Skin epidermis (tissue), 12 donors: ENCODE measurements around the gene SPNS2.

Experiments
- H3K27ac ChIP-seq, 21 experiments: fragments of 200-600 bp; sonication (generic) in 11 of 21; one replicate each; pipeline ENCODE4 v1.5.0; 2020; ENCODE audit warnings: mild to moderate bottlenecking in 3 of 21, inconsistent platforms in 2 of 21, moderate library complexity in 2 of 21
- H3K4me3 ChIP-seq, 7 experiments: fragments of 200-600 bp; sonication (generic) in 2 of 7; one replicate each; pipeline ENCODE4 v1.5.0; 2020; ENCODE audit warnings: inconsistent platforms in 2 of 7, mild to moderate bottlenecking in 2 of 7, moderate library complexity in 1 of 7

Gene SPNS2

DNA sequence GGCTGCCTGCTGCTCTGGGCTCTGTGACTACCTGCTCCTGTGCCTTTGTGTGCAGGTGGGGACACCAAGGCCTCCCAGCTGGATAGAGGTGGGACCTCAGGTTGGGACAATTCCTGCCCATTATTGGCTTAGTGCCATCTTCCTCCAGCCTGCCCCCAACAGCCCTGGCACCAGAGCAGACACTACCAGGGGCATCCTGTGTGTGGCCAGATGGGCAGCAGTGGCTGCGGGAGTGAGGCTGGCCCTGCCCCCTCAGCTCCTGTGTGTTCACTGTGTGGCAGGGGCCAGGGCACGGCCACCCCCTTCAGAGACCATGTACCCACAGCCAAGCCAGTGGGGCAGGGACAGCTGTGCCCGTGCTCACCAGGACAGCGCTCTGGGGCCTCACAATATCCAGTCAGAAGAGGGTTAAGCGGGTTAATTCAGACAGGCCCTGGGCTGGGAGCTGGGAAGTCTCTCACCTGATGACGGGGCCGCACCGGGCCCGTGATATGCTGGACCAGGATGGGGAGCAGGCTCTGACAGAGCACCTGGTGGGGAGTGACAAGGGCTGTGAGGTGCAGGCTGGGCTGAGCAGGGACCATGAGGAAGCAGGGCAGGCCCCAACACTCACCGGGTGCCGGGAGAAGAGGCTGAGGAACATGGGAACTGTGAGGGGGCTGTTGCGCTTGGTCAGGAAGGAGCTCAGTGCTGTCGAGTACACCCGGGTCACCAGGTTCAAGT lies 43.5 kb downstream of the SPNS2 start:
- Histone ChIP-seq H3K27ac (peak overlapping the region in 4 of 21 experiments; percentile 13 to 32 (median 19)), H3K4me3 (no peak overlapping the region)

DNA sequence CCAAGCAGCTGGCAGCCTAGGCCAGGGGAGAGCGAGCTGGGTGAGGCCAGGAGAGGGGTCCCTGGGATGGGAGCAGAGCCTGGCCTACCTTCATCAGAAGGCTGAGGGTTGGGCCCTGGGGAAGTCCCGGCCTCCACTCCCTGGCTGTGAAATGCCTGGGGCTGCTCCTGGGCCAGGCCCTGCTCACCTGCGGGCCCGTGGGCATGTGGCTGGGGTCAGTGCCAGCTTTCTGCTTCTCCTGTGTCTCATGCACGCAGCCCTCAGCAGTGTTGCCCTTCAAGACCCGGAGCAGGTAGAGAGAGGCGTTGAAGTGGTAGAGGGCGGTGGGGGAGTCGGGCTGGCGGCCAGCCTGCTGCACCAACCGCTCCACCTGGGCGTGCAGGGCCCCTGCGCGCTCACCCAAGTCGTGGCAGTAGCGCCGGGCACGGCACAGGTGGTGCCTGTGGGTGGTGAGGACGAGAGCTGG lies 44.1 kb downstream of the SPNS2 start:
- H3K27ac ChIP-seq, result no peak overlapping the region
- no peak overlapping the region for H3K4me3 ChIP-seq

DNA sequence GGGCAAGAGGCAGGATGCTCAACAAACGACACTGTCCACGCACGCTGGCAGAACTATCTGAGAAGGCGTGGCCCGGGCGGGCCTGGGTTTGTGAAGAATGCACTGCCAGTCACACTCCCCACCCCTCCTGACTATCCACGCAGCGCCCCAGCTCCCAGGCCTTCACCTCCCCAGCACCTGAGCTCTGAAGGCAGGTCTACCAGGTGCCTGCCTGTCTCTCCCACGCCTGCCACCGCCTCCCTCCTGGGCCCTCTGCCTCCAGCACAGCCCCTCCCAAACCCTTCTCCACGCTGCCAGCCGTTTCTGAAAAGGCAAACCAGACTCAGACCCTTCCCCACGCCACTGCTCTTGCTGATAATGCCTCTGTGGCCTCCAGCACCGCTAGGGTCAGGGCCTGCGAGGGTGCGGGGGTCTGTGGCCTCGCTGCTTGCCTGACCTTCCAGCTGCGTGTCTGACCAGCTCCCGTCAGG lies 44.9 kb downstream of the SPNS2 start:
- no peak overlapping the region for H3K4me3 ChIP-seq

DNA sequence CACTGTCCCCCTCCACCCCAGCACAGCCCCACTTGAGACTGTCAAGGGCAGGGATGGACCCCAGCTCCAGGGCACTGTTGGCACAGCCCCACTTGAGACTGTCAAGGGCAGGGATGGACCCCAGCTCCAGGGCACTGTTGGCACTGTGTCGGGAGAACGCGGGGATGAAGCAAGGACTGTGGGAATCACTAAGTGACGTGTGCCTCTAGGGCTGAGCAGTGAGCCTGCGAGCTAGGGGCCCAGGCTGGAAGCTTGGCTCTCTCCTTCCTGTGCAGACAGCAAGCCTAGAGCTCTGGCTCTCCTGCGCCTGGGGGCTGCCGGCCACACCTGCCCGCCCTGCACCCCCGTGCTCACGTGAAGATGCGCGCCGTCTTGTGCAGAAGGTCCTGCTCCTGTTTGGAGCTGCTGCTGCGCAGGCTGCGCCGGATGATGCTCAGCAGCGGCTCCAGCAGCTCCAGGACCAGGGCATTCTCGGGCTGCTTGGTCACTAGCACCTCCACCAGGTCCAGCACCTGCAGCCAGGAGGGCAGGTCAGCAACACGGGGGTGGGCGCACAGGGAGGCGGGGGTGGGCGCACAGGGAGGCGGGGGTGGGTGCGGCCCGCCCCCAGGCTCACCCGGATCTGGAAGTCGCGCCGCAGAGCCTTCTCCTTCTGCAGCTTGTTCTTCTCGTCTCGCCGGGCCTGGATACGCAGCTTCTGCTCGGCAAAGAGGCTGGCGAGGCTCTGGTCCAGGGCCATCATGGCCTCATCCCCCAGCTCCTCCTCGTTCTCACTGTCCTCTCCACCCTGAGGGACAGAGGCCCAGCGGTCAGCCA lies 45.7 kb downstream of the SPNS2 start:
- H3K27ac ChIP-seq, result no peak overlapping the region
- no peak overlapping the region for H3K4me3 ChIP-seq

More for the DNA sequence above, 44.9 kb downstream of the SPNS2 start:
- H3K27ac ChIP-seq, result no peak overlapping the region

DNA sequence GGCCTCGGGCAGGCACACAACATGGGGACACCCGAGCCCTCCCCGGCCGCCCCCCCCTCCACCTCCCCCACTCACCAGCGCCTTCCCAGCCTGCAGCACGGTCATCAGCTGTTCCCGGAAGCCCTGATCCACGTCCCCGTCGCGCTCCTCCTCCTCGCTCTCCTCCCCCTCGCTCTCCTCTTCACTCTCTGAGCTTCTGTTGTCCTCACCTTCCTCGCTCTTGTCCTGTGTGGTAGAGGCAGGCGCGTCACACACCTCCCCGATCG lies 46.2 kb downstream of the SPNS2 start:
- no peak overlapping the region for H3K27ac ChIP-seq
- H3K4me3 ChIP-seq, result no peak overlapping the region

DNA sequence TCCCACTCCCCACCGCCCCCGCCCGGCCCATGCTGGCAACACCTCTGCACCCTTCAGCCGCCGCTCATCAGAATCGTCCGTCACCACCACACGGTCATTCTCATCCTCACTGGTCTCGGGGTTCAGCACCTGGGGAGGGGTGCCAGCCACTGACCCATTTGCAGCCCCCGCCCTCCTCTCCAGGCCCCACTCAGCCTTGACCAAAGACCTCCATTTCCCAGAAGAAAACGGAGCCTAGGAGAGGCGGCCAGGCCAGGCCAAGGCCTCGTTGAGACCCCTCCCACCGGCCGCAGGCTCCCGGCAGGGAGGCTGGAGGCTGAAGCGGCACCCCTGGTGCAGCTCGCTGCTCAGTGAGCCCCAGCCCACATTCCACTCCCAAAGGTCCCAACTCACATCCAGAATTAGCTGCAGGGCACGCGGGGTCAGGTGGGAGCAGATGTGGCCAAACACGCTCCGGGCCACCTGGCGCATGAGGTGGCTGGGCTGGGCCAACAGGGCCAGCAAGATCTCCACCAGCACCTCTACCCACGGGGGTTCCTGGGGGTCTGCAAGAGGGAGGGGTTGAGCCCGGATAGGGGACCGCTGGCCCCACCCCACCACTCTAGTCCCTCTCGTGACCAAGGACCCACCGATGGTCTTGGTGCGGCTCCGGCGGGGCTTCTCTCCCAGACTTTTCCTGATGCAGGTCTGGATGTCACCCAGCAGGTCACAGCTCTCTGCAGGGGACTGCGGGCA lies 46.7 kb downstream of the SPNS2 start:
- no peak overlapping the region for H3K4me3 ChIP-seq
- H3K27ac ChIP-seq, result no peak overlapping the region

DNA sequence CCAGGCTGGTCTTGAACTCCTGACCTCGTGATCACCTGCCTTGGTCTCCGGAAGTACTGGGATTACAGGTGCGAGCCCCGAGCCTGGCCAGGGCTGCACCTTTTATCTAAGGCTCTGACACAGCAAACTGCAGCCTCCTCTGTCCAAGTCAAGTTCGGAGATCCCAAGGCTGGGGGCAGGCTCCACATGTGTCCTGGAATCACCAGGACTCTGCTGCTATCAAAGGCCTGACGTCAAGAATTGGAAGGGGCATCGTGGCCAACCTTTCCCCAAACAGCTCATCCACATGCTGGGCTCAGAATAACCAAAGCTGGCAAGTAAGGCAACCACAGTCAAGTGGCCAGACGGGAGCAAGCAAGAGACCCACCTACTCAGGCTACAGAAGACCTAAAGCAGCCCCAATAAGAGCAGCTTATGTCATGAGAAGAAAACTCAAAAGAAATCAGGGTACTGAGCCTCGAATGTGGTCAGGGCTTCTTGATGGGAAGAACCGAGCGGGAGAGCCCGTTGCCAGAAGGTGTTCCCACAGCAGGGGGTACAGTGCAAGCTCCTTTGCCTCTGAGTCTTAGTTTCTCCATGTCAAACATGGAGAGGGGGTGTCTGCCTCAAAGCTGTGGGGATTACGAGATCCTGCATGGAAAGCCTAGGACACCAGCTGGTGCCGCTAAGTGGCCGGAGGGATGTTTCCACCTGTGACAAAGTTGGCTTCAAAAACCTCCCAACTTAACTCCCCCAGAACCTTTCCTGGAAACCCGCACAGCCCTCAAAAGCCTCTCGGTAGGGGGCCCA lies 48.6 kb downstream of the SPNS2 start:
- no peak overlapping the region for H3K27ac ChIP-seq
- no peak overlapping the region for H3K4me3 ChIP-seq

DNA sequence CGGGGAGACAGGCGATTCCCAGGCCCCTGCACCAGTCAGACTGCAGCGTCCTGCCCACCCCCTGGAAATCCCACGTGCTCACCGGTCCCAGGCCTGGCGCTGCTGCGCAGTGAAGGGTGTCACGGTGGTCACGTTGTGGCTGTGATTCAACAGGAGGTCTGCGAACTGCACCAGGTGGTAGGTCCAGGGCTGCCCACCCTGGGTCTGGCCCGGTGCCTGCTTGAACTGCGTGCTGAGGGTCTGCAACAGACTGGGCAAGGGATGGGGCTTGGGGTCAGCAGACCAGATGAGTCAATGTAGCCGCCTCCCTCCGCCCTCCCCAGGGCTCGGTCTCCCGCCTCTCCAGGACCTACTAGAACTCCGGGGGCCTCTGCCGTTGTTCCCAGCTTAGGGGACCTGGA lies 49.4 kb downstream of the SPNS2 start:
- Histone ChIP-seq H3K4me3 (no peak overlapping the region), H3K27ac (no peak overlapping the region)

DNA sequence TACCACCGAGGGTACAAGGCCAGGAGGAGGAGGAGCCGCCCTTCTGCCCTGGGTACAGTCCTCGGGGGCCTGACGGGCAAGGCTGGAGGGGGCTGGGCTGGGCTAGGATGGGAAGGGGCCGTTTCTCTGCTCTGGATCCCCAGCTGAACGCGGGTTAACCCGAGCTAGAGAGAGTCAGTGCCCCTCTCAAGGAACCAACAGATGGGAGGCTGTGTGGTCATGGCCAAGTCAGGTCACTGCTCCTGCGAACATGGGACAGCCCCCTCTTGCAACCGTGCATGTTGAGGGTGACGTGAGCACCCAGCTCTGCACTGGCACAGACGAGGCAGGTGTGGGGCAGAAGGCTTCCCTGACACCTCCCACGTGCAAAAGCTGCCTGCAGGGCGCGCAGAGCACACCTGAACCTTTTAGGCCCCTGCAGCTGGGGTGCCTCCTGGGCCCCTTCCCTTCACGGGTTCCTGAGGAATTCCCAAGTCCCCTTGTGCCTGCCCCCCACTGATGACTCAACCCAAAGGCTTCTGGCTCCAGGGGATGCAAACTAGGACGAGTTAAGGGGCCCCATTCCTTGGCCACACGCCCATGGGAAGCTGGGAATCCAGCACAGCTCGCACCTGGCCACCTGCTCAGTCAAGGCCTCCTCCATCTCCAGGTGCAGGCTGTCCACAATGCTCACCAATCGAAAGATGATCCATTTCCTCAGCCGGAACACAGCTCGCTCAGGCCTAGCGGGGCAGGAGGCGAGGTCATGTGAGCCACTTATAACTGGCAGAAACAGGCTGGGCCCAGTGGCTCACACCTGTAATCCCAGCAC lies 50.2 kb downstream of the SPNS2 start:
- H3K4me3 ChIP-seq, result no peak overlapping the region

DNA sequence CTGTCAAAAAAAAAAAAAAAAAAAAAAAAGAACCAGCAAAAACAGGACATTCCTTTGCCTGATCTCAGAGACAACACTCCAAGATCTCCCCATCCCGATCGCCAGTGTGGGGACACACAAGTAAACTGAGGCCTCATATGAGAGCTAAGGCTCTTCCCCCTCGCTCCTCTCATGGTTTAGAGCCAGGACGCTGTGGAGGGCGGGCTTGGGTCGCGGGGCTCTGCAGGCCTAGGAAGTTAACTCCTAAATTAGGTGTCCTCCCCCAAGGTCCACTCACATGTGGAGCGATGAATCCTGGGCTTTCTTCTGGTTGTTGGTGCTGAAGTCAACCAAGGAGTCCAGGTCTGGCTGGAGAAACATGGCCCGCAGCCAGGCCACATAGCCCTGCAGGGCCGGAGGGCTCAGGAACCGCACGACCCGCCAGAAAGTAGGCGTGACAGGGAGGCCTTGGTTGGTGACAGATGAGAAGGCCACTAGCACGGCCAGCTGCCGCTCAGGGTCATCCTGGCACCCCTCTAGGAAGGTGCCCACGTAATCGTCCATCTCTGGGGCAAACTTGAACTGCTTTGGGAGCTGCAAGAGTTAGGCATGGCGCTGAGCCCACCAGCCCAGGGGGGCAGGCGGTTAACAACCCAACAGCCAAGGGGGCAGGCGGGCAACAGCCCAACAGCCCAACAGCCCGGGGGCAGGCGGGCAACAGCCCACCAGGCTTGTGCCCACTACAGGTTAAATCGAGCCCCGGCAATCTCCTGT lies 51.3 kb downstream of the SPNS2 start:
- H3K27ac ChIP-seq, result no peak overlapping the region

More for the DNA sequence above, 50.2 kb downstream of the SPNS2 start:
- no peak overlapping the region for H3K27ac ChIP-seq

DNA sequence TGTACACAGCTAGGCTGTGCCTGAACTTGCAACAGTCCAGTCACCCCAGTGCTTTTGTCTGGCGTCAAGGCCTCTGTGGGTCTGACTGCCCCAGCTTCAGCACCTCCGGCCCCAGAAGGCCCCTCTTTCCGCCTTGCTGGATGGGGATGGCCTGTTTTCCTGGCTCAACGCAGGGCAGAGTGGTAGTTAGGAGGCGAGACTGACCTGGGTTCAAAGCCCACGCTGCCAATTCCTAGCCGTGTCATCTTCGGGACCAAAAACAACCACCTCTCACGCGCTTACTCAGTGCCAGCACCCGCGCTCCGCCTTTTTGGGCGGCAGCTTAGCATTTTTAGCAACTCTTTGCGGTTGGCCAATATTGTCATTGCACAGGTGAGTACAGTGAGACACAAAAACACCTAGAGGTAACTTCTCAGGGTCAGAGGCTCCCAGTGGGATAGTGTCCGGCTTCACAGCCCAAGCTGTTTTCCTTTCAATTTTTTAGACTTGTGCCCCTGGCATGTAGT lies 51.9 kb downstream of the SPNS2 start:
- H3K27ac ChIP-seq, result no peak overlapping the region

More for the DNA sequence above, 51.3 kb downstream of the SPNS2 start:
- no peak overlapping the region for H3K4me3 ChIP-seq

DNA sequence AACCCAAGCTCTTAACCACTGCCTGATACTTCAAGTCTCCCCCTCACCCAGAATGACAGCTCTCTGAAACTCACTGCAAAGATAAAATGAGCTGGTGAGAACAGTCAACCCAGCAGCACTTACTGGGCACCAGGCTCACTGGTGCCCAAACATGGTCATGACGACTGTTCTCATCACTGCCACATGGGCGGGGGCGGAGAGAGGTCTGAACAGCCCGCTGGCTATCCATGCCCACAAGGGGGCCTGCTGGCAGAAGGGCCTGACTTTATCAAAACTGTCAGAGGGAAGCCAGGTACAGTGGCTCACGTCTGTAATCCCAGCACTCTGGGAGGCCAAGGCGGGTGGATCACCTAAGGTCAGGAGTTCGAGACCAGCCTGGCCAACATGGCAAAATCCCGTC lies 52.5 kb downstream of the SPNS2 start:
- Histone ChIP-seq H3K27ac (no peak overlapping the region), H3K4me3 (no peak overlapping the region)

More for the DNA sequence above, 51.9 kb downstream of the SPNS2 start:
- H3K4me3 ChIP-seq, result no peak overlapping the region

DNA sequence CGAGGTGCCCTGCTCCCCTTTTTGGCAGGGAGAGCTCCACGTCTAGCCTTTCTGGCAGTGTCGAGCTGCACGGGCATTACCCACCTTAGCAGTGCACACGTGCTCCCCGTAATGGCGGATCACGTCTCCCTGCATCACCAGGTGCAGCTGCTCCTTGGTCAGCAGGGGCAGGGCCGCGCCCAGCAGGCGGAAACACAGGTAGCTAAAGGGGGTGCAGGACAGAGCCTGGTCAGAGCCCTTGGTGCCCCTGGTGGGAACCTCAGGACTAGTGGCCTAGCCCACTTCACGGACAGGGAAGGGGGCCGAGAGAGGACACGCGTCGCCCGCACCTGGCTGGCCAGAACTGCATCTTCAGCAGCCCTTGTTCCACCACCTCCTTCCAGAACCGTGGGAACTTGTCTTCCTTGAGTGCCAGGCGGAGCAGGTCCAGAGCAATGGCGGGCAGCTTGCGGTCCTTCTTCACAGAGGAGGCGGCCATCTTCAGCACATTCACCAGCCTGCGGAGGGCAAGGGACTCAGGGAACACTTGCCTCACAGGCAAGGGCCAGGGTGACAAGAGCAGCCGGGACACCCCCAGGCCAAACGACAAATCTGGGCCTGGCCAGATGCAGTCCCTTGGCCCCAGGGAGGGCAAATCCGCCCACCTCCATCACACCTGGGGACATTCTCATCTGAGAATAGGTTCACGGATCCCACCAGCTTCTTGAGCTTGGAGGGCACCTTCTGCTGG lies 53.3 kb downstream of the SPNS2 start:
- Histone ChIP-seq H3K4me3 (no peak overlapping the region), H3K27ac (no peak overlapping the region)

DNA sequence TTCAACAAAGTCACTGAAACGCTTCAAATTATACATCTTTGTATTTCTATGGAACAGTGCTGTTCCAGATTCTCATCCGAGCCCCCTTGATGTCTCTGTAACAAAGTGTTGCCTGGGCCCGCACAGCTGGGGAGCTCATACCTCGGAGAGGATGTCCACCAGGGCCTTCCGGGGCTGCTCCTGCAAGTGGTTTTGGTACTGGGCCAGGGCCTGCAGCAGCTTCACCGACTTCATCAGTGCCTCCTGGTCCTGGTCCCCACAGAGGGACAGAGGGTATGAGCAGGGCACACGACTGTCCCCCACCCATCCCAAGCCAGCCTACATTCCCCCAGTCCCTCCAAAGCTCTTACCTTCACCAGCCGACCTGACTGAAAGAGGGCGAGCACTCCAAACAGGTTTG lies 55.0 kb downstream of the SPNS2 start:
- H3K27ac ChIP-seq, result peak overlapping the region in 4 of 21 experiments; percentile 4 to 96 (median 92)
- peak overlapping the region in 3 of 7 experiments; percentile 74 to 88 (median 82) for H3K4me3 ChIP-seq

DNA sequence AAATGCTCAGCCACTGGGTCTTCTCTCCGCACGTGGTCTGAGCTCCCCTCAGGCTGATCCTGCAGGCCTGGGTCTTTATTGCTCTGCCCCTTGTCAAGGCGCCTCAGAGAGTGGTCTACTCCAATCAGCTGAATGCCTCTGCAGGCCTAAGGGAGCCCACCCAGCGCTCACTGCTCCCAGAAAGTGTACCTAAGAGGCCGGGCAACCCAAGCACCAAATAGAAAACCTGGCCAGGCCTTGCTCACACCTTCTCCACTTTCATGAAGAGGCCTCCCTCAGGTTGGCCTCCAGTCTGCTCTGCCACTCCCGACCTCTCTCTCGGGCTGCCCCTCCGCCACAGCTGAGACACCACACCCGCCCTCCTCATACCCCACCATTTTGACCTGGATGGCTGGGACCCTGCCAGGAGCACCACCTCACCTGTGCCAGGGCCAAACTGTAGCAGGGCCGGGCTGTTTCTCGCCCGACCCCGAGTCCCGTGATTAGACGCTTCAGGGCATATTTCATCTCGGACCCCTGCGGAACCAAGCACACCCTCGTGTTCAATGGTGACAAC lies 55.8 kb downstream of the SPNS2 start:
- Histone ChIP-seq H3K27ac (peak overlapping the region in 20 of 21 experiments; percentile 52 to 96 (median 84)), H3K4me3 (peak overlapping the region; percentile 55 to 94 (median 82))

DNA sequence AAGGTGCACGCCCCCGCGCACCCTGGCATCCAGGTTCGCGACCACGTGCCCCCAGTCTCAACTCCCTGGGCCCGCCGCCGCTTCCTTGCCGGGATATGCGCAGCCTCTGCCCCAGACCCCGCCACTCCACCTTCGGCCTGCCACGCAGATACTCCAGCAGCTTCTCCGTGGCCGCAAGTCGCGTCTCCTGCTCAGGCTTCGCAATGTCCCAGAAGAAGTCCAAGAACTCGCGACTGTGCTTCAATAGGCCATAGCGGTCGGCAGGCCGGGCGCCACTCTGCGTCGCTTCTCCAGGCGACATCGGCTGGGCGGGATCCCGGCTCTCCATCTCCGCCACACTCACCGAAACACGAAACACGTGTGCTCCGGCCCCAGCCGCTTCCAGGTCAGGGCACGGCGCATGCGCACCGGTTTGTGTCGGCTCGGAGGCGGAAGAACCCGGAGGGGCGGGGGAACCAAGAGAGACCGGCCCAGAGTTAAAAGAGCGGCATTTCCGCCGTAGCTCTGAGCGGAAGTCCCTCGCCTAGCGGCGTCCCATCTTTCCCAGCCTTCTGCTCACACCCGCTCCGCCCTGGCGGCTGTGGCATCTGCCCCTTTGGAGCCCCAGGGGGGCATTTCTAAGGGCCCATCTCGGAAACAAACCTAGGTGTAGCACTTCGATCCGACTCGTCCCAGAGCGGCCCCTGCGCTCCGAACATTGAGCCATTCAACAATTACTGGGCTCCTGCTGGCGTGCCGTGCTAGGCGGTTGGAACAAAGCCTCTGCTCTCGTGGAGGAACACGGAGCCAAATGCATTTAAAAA lies 56.5 kb downstream of the SPNS2 start, which contains the start of gene MYBBP1A:
Gene MYBBP1A, minus strand, starts transcription at position 388 of the 803 bp plus-strand sequence. Its CDS starts 60 bp downstream, at position 328.
- peak within 1 kb of the TSS; percentile 55 to 94 (median 82) for H3K4me3 ChIP-seq
- H3K27ac ChIP-seq, result peak within 1 kb of the TSS in 20 of 21 experiments; percentile 52 to 96 (median 84)
